Stimulated activated CD8-positive, alpha-beta memory T cell treated with anti-CD3 and anti-CD28 coated beads, Interleukin-4, amount 100 ng/mL, for 24 hours (primary cell): ENCODE results near the gene TRIM2.

Source experiments
- DNase-seq: peaks from one replicate; pipeline ENCODE4 v3.0.0-alpha.2; 2020; ENCODE audit warnings: low read depth

TRIM2 gene

DNA sequence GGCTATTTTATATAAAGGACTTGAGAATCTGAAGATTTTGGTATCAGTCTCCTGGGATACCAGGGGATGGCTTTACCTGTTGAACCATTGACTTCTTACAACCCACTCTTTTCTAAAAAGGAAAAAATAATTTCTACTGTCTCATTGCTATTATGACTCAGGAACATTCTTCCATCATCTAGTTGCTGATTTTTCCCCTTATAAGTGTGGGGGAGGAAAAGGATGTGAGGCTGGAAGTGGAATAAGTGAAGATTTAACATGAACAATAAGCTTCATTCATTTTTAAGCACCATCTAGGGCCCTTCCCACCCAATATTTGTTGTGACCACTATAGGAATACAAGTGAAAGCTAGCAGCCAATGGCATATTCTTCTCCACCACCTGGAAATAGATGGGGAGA lies 129.6 kb downstream of the TRIM2 start:
- DNase-seq, result no peak

DNA sequence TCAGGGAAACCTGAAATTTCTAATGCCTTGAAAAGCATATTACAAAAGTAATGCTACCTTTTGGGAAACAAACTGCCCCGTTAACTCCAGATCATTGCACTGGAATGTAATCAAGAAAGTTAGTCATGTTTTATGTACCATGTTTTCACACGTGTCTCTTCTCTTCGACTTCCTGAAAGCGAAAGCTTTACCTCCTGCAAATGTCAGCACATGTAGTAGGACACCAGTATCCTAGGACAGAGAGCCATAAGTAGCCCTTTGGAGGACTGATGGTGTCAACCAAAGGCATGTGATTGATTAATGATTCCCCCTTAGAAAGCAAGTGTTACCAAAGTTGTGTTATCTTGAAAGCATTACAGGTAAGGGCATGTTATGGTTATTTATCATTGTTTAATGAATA lies 131.4 kb downstream of the TRIM2 start:
- DNase-seq, result no peak

DNA sequence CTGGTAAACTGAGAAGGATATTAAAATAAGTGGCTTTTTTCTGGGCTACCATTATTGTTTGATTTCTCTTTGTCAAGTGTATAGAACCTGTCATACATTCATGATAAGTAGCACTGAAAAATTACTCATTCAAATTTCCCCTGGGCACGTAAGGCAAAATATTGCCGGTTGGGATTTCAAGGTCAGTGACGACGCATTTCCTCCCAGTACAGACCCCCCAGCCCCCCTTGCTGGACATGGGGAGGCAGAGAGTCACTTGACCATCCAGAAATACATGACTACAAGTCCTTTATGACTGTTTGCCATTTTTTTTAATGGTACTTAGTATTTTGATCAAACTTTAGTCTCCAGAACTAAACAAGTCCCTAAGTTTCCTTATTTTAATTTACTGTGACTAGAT lies 133.4 kb downstream of the TRIM2 start:
- DNase-seq, result no peak

DNA sequence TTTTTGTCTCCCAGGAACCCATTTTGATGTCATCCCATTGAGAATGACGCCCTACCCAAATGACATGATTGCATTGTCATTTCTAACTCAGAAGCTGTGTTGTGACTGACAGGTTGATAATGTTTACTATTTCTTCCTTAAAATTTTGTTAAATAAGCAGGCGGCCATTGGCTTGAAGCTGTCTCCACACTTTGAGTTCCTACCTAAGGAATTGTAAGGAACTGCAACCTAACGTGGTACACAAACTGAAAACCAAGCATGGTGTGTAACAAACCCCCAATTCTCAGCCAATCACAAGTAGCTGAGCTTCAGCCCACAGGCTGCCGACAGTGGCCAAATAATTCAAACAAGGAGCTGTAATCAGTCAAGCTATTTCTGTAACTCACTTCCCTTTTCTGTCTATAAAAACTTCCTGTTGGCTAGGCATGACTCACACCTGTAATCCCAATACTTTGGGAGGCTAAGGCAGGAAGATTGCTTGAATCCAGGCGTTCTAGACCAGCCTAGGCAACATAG lies 137.4 kb downstream of the TRIM2 start:
- DNase-seq, result no peak

DNA sequence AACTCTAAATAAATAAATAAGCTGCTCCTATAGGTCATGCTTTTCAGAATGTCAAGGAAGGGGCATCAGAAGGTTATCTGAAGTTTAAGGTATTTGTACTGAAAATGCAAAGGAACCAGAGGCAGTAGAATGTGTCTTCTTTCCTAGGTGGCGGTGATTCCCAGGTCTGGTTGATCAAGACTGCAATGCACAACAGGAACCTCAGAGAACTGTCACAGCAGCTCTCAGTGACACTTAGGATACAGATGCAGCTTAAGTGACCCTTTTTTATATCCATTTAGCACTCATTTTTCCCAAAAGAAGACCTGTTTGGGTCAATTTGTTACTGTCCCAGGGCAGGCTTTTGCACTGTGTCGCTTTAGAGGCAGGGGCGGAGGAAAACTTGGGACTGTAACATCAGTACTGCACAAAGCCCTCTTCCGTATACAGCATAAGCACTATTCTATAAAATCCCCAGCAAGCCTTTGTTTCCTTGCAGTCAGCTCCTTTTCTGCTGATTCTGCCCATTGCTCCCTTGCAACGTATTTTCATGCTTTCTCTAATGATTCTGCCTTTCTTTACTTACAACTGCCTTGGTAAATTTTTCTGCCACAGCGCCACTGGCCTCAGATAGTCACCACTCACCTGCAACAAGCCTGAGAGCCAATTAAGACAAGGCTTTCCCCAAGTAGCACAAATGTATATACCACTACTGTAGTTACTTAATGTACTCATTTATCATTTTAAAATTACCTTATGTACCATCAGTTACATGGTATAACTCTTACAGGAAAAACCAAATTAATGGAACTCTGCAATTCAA lies 138.7 kb downstream of the TRIM2 start:
- no peak for DNase-seq

GRCh38 chr4:153344131-153345011 lies 140.1 kb downstream of the TRIM2 start, which contains the start of gene MND1:
TSS of gene MND1 (plus strand) at chr4:153344688. CDS start at chr4:153344738, 50 bp downstream.
- peak; percentile 85 for DNase-seq

GRCh38 chr4:153345012-153345981 lies 141.1 kb downstream of the TRIM2 start:
- peak; percentile 16 for DNase-seq

GRCh38 chr4:153346031-153346430 lies 141.8 kb downstream of the TRIM2 start:
- DNase-seq, result no peak

- no peak for DNase-seq
Observed at GRCh38 chr4:153346563-153346962, 142.3 kb downstream of the TRIM2 start.

DNA sequence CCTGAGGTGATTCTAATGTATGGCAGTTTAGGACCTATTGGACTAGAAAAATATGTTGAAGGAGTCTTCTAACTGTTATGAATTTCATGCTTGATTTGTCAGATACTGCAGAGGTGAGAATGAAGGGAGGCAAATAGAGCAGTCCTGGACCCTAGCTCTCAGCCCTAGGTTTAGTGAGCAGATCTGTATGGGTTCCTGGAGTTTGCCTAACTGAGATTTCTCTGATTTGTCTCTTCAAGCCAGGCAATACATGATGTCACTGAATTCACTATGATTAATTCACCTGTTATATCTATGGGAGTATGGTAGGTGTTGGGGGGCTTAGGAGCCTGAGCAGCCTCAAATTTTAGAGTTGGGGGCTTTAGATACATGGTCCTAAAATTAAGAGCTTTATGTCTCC lies 142.9 kb downstream of the TRIM2 start:
- no peak for DNase-seq

DNA sequence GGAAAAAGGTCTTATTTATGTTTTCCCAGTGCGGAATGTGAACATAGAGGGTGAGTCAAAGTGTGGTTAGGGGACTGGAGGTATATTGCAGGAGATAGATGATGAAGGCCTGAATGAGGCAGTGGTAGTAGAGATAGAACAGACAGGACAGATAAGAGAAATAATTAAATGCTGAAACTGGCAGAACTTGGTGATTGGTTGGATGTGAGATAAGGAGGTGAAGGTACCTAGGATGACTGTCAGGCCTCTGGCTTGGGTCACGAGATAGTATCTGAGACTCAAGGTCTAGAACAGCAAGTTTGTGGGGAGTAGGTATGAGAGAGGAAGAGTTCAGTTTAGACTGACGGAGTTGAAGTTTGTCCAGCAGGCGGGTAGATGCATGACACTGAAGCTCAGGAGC lies 143.8 kb downstream of the TRIM2 start:
- DNase-seq, result no peak

DNA sequence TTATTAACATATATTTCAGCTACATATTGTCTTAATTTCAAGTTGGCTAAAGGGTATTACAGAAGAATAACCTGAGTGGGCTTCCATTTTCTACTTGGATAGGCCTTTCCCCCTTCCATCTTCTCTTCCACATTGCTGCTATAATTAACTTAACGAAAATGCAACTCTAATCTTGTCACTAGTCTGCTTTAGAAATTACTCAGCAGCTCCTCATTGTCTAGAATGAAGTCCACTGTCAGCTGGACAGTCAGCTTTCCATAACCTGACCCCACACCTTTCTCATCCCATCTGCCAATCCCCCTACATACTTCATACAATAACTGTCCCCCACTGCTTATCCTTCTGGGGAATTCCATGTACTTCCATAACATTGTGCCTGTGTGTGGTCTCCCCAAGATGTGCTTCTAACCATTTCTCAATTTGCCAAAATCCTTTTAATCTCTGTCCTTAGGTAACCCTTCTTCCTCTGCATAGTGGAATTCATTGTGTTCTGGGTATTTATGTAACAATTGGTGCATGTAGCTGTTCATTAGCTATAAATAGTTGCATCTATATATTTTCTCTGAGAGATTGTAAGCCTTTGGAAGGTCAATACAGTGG lies 145.1 kb downstream of the TRIM2 start:
- no peak for DNase-seq

GRCh38 chr4:153362184-153362583 lies 157.9 kb downstream of the TRIM2 start:
- DNase-seq, result no peak

DNA sequence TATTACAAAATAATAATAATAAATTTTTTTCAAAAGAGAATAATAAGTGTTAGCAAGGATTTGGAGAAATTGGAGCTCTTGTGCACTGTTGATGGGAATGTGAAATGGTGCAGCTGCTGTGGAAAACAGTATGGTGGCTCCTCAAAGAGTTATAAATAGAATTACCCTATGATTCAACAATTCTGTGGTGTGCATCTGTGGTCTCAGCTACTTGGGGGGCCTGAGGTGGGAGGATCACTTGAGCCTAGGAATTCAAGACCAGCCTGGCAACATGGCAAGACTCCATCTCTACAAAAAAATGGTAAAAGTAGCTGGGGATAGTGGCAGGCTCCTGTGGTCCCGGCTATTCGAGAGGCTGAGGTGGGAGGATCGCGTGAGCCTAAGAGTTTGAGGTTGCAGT lies 159.8 kb downstream of the TRIM2 start:
- no peak for DNase-seq

GRCh38 chr4:153365003-153365402 lies 160.8 kb downstream of the TRIM2 start:
- no peak for DNase-seq

DNA sequence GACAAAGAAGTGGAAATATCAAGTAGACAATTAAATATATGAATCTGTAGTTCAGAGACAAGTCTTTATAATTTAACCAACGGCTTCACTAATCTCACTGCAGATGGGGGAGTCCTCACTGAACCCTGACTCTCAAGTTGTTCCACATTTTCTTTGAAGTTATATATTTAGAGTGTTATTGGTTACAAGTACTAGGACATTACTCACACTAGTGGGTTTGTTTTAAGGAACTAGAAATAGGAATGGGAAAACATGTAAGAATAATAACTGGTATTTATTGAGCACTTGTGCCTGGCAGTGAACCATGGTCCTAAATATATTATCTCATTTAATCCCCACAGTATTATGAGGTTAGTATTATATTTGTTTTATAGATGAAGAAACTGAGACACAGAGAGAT lies 162.2 kb downstream of the TRIM2 start:
- no peak for DNase-seq

DNA sequence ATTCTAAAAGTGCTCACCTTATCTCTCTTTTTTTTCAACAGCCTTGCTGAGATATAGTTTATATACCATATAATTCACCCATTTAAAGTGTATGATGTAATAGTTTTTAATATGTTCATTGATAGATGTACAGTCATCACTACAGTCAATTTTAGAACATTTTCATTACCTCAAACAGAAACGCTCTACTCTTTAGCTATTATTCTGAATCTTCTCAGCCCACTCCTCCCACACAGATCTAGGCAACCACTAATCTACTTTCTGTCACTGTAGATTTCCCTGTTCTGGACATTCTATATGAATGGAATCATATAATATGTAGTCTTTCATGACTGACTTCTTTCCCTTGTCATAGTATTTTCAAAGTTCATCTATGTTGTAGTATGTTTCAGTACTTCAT lies 162.8 kb downstream of the TRIM2 start:
- DNase-seq, result no peak

DNA sequence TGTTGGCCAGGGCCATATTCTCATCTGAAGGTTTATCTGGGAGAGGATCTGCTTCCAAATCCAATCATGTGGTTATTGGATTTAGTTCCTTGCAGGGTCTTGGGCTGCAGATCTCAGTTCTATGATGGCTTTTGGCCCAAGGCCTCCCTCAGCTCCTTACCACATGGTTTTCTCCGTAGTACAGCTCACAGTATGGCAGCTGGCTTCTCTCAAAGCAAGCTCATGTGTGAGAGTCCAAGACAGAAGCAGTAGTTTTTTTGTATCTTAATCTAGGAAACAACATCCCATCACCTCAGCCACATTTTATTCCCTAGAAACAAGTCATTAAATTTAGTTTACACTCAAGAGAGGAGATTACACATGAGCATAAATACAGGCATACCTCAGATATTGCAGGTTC lies 164.8 kb downstream of the TRIM2 start:
- no peak for DNase-seq

GRCh38 chr4:153371701-153372234 lies 167.5 kb downstream of the TRIM2 start:
- no peak for DNase-seq

- no peak for DNase-seq
Observed at GRCh38 chr4:153372967-153373562, 168.8 kb downstream of the TRIM2 start.

DNA sequence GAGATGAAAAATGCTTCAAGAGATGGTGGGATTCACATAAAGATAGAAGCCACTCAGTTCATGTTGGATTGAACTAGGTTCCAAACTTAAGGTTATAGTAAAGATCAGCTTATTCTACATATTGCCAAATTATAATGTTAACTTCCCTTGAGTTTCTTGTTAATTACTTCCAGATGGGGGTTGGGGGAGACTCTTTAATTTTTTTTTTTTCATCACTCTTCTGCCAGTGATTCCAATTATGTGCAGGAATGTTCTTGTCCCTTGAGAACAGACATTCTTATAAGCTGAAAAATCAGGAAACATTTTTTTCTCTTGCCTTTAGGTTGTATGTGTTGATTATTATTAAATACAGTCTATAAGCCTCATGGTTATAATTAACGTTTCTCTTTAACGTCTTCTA lies 170.2 kb downstream of the TRIM2 start:
- DNase-seq, result no peak
